Measurements from ENCODE around the gene ACVR1B.

The ACVR1B gene

GRCh38 chr12:52036587-52037171 is 85.2 kb downstream of the ACVR1B start (continued):
- TF ChIP-seq ZFP69B (tag by site-specific recombination; IDR thresholded peaks at IDR 0.05) = no peak
- no peak for TF ChIP-seq ZBTB6 (tag by site-specific recombination; IDR thresholded peaks at IDR 0.05)
- no peak for TF ChIP-seq YY2 (tag by site-specific recombination; IDR thresholded peaks at IDR 0.05)
- peak; percentile 10; the same call in 1 of the 2 replicates for TF ChIP-seq SP2 (tag by site-specific recombination; IDR thresholded peaks at IDR 0.05)
- TF ChIP-seq ZNF221 (tag by site-specific recombination; IDR thresholded peaks at IDR 0.05; ENCODE audit: borderline replicate concordance) = no peak
- no peak for TF ChIP-seq CTCF (tag by site-specific recombination; IDR thresholded peaks at IDR 0.05)
- no peak for TF ChIP-seq ZNF184 (tag by site-specific recombination; IDR thresholded peaks at IDR 0.05)
- peak; percentile 13; the same call in 1 of the 2 replicates for TF ChIP-seq EGR2 (tag by site-specific recombination; IDR thresholded peaks at IDR 0.05; ENCODE audit: low read depth)
- TF ChIP-seq SCRT1 (tag by site-specific recombination; IDR thresholded peaks at IDR 0.05; ENCODE audit: borderline replicate concordance) = no peak
- TF ChIP-seq KLF8 (tag by site-specific recombination; IDR thresholded peaks at IDR 0.05) = peak; percentile 29; the same call in 1 of the 2 replicates
- no peak for TF ChIP-seq ZNF654 (tag by site-specific recombination; IDR thresholded peaks at IDR 0.05; ENCODE audit: low read depth)
- TF ChIP-seq ZNF426 (tag by site-specific recombination; IDR thresholded peaks at IDR 0.05) = no peak
- TF ChIP-seq ZNF518A (tag by site-specific recombination; conservative IDR thresholded peaks at IDR 0.05; ENCODE audit: low read depth) = no peak
- TF ChIP-seq SCRT2 (tag by site-specific recombination; IDR thresholded peaks at IDR 0.05) = no peak
- TF ChIP-seq ZNF175 (tag by site-specific recombination; IDR thresholded peaks at IDR 0.05) = no peak
- TF ChIP-seq ZNF362 (tag by site-specific recombination; IDR thresholded peaks at IDR 0.05) = no peak
- TF ChIP-seq ZSCAN18 (tag by site-specific recombination; IDR thresholded peaks at IDR 0.05) = no peak
- TF ChIP-seq ZNF416 (tag by site-specific recombination; IDR thresholded peaks at IDR 0.05) = no peak
- TF ChIP-seq ZNF768 (tag by site-specific recombination; IDR thresholded peaks at IDR 0.05) = no peak
- no peak for TF ChIP-seq ZNF155 (tag by site-specific recombination; IDR thresholded peaks at IDR 0.05)
- no peak for TF ChIP-seq ZSCAN16 (tag by site-specific recombination; IDR thresholded peaks at IDR 0.05)
- TF ChIP-seq ZNF366 (tag by site-specific recombination; conservative IDR thresholded peaks at IDR 0.05) = no peak
- no peak for TF ChIP-seq ZNF114 (tag by site-specific recombination; IDR thresholded peaks at IDR 0.05)
- TF ChIP-seq ZNF239 (tag by site-specific recombination; IDR thresholded peaks at IDR 0.05) = no peak
- TF ChIP-seq ZNF18 (tag by site-specific recombination; IDR thresholded peaks at IDR 0.05) = no peak
- peak; percentile 89 for TF ChIP-seq KLF10 (tag by site-specific recombination; IDR thresholded peaks at IDR 0.05)

Measured in HEK293 (cell line).